ENCODE results near the gene PHOSPHO1. TPM values are rescaled to one million over a fixed set of nuclear protein-coding genes. Genes with fewer than 3 reads are reported as not detected.

The PHOSPHO1 gene
- total RNA-seq, 2 donors from 2014 or later: 0.95 TPM; not detected in 1

DNA sequence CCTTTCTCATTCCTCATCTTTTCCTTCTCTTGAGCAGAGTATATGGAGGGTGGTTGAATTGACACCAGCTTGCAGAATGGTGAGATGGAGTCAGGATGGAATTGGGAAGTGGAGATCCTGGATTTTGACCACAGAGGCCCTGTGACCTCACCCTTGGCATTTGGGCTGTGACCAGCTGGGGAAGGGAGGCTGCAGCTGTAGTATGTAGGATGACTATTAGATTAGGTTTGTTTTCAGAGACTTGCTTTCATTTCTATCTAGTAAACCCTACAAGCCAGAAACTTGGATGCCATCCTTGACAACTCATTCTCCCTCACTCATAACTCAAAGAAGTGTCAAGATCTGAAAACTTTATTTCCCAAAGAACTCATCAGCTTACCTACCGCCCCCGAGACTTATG is 26.1 kb downstream of the PHOSPHO1 start:
- Histone ChIP-seq H3K4me1 (ENCODE audit: control insufficient read depth in 1 of 2, low read depth in 2 of 2) (no peaks in the 10 kb centered on the region), H3K36me3 (no peaks in the 10 kb centered on the region), H3K4me3 (no peak overlapping the region), H3K9me3 (no peaks in the 10 kb centered on the region), H3K27me3 (replicated peaks; ENCODE audit: insufficient read depth) (no peaks in the 10 kb centered on the region), H3K27ac (no peak overlapping the region)
- DNase-seq (ENCODE audit: low spot score) (no peak), ATAC-seq (ENCODE audit: insufficient number of reproducible peaks, low FRiP score, low read depth) (no peak)
- TF ChIP-seq, protein P1, sequence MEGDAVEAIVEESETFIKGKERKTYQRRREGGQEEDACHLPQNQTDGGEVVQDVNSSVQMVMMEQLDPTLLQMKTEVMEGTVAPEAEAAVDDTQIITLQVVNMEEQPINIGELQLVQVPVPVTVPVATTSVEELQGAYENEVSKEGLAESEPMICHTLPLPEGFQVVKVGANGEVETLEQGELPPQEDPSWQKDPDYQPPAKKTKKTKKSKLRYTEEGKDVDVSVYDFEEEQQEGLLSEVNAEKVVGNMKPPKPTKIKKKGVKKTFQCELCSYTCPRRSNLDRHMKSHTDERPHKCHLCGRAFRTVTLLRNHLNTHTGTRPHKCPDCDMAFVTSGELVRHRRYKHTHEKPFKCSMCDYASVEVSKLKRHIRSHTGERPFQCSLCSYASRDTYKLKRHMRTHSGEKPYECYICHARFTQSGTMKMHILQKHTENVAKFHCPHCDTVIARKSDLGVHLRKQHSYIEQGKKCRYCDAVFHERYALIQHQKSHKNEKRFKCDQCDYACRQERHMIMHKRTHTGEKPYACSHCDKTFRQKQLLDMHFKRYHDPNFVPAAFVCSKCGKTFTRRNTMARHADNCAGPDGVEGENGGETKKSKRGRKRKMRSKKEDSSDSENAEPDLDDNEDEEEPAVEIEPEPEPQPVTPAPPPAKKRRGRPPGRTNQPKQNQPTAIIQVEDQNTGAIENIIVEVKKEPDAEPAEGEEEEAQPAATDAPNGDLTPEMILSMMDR (IDR thresholded peaks at IDR 0.05): no peak

DNA sequence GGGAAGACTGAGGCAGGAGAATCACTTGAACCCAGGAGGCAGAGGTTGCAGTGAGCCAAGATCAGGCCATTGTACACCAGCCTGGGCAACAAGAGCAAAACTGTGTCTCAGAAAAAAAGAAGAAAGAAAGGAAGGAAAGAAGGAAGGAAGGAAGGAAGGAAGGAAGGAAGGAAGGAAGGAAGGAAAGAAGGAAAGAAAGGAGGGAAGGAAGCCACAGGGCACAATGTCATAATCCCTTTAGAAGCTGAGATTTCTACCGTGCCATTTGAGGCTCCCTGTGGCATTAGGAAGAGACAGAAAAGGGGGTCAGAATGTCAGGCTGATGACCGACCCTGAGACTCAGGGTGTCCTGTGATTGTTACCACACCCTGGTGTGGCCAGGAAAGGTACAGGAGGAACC is 26.8 kb downstream of the PHOSPHO1 start:
- ATAC-seq (ENCODE audit: insufficient number of reproducible peaks, low FRiP score, low read depth) (no peak), DNase-seq (ENCODE audit: low spot score) (no peak)
- no peak overlapping the region for H3K4me3 ChIP-seq
- H3K9me3 ChIP-seq: no peaks in the 10 kb centered on the region
- H3K36me3 ChIP-seq: no peaks in the 10 kb centered on the region
- no peaks in the 10 kb centered on the region for H3K4me1 ChIP-seq (ENCODE audit: control insufficient read depth in 1 of 2, low read depth in 2 of 2)
- H3K27me3 ChIP-seq (replicated peaks; ENCODE audit: insufficient read depth): no peaks in the 10 kb centered on the region
- TF ChIP-seq, protein P1 (IDR thresholded peaks at IDR 0.05): no peak
- no peak overlapping the region for H3K27ac ChIP-seq

DNA sequence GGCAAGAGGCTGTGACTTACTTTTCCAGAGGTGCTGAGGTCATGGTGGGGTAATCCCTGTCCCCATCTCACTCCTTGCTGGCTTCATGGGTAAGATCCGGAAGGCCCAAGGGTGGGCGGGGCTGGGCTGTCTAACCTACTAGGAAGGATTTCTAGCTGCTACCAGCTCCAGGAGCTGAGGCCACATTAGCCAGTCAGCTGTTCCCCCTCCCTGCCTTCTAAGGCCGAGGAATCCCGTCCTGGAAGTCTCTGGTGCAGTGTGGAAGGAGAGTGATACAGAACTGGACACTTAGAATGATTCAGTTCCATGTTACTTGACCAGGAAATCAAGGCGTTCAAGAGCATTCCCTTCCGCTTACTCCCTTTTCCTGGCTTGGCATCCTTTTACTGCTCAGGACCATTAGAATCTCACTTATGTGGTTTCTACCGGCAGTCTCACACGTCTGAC is 29.1 kb downstream of the PHOSPHO1 start:
- Histone ChIP-seq H3K27ac (no peak overlapping the region), H3K4me3 (no peak overlapping the region), H3K9me3 (no peaks in the 10 kb centered on the region), H3K27me3 (replicated peaks; ENCODE audit: insufficient read depth) (no peaks in the 10 kb centered on the region), H3K36me3 (no peaks in the 10 kb centered on the region), H3K4me1 (ENCODE audit: control insufficient read depth in 1 of 2, low read depth in 2 of 2) (no peaks in the 10 kb centered on the region)
- ATAC-seq (ENCODE audit: insufficient number of reproducible peaks, low FRiP score, low read depth): no peak
- DNase-seq (ENCODE audit: low spot score): no peak
- TF ChIP-seq, protein P1 (IDR thresholded peaks at IDR 0.05): no peak

GRCh38 chr17:49200423-49201083 is 30.0 kb downstream of the PHOSPHO1 start:
- H3K36me3 ChIP-seq: no peaks in the 10 kb centered on the region
- H3K27ac ChIP-seq: no peak overlapping the region
- no peak for ATAC-seq (ENCODE audit: insufficient number of reproducible peaks, low FRiP score, low read depth)
- no peaks in the 10 kb centered on the region for H3K9me3 ChIP-seq
- no peak overlapping the region for H3K4me3 ChIP-seq
- no peaks in the 10 kb centered on the region for H3K27me3 ChIP-seq (replicated peaks; ENCODE audit: insufficient read depth)
- TF ChIP-seq, protein P1 (IDR thresholded peaks at IDR 0.05): no peak
- no peaks in the 10 kb centered on the region for H3K4me1 ChIP-seq (ENCODE audit: control insufficient read depth in 1 of 2, low read depth in 2 of 2)
- no peak for DNase-seq (ENCODE audit: low spot score)

DNA sequence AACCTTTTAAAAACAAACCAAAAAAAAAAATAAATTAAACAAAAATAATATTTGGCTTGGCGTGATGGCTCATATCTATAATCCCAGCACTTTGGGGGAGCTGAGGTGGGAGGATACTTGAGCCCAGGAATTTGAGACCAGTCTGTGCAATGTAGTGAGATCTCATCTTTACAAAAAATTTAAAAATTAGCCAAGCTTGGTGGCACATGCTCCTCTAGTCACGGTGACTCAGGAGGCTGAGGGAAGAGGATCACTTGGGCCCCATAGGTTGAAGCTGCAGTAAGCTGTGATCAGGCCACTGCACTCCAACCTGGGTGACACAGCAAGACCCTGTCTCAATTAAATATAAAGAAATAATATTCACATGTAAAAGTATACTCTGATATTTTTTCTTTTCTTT is 32.4 kb downstream of the PHOSPHO1 start:
- no peaks in the 10 kb centered on the region for H3K36me3 ChIP-seq
- no peaks in the 10 kb centered on the region for H3K4me1 ChIP-seq (ENCODE audit: control insufficient read depth in 1 of 2, low read depth in 2 of 2)
- no peak overlapping the region for H3K27ac ChIP-seq
- H3K9me3 ChIP-seq: no peaks in the 10 kb centered on the region
- no peak overlapping the region for H3K4me3 ChIP-seq
- no peaks in the 10 kb centered on the region for H3K27me3 ChIP-seq (replicated peaks; ENCODE audit: insufficient read depth)
- ATAC-seq (ENCODE audit: insufficient number of reproducible peaks, low FRiP score, low read depth): no peak
- no peak for DNase-seq (ENCODE audit: low spot score)
- TF ChIP-seq, protein P1 (IDR thresholded peaks at IDR 0.05): no peak
